Measurements from ENCODE around the gene MPZ.

DNA sequence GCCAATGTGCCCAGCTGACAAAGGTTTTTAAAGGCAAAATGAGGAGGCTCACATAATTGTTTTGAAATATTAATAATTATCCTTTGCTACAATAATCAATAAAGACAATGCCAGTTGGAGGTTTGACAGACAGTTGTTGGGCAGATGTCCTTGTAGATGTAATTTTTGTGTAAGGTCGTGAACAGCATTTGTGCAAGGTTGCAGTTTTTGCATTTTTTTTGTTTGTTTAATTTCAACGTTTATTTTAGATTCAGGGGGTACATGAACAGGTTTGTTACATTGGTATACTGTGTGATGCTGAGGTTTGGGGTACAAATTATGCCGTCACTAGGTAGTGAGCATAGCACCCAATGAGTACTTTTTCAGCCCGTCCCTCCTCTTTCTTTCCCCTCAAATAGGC, 9.3 kb downstream of the MPZ start:
- TF ChIP-seq CTCF (IDR thresholded peaks at IDR 0.05) (no peak), POLR2A (IDR thresholded peaks at IDR 0.05) (no peak)

All from esophagus squamous epithelium (tissue), 4 donors.